ENCODE results near the gene CCDC13.

Gene CCDC13

GRCh38 chr3:42804106-42804830, 31.2 kb upstream of the CCDC13 start, which contains the start of gene HIGD1A:
Gene HIGD1A, minus strand, starts transcription at chr3:42804490. Its CDS starts 10,237 bp downstream, at chr3:42794253.
- DNase-seq (ENCODE audit: low read depth, low spot score) = peak; percentile 94
- in situ Hi-C loops (cut with HindIII; ENCODE audit: low sequenced_read_pairs) = no loop called here
- TF ChIP-seq, protein P1, sequence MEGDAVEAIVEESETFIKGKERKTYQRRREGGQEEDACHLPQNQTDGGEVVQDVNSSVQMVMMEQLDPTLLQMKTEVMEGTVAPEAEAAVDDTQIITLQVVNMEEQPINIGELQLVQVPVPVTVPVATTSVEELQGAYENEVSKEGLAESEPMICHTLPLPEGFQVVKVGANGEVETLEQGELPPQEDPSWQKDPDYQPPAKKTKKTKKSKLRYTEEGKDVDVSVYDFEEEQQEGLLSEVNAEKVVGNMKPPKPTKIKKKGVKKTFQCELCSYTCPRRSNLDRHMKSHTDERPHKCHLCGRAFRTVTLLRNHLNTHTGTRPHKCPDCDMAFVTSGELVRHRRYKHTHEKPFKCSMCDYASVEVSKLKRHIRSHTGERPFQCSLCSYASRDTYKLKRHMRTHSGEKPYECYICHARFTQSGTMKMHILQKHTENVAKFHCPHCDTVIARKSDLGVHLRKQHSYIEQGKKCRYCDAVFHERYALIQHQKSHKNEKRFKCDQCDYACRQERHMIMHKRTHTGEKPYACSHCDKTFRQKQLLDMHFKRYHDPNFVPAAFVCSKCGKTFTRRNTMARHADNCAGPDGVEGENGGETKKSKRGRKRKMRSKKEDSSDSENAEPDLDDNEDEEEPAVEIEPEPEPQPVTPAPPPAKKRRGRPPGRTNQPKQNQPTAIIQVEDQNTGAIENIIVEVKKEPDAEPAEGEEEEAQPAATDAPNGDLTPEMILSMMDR (IDR thresholded peaks at IDR 0.05; ENCODE audit: low read depth, low read length) = no peak
- peak within 1 kb of the TSS; percentile 86 for H3K4me3 ChIP-seq (ENCODE audit: low read depth, low read length)

DNA sequence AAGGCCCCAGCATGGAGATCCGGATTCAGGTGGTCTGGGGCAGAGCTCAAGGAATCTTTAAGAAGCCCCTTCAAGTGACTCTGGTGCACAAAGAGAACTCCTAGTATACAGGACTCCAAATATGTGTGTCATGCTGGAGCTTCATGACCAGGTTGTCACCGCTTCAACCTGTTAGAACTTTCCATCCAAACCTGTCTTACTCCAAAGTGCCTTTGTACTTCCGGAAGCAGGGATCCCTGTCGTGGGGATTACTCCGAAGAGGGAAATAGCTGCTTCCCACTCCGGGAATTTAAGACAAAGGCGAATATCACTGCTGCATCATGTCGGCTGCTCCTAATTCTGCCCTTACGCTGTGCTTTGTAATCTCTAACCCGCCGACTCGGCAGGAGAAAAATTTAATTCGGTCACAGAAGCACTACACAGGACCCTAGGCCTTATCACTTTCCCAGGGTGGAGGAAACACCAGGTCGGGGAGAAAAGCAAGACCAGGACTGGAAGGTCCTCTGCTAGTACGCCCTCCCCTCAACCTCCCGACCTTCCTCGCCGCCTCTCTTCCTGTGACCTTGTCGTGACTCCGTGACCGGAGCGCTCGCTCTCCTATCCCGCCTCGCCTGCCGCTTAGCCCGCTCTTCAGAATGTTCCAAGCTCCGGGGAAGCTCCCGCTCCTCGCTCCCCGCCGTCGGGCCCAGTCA, 30.5 kb upstream of the CCDC13 start:
- in situ Hi-C loops (cut with HindIII; ENCODE audit: low sequenced_read_pairs) = no loop called here
- TF ChIP-seq, protein P1 (IDR thresholded peaks at IDR 0.05; ENCODE audit: low read depth, low read length) = no peak
- peak overlapping the region; percentile 86 for H3K4me3 ChIP-seq (ENCODE audit: low read depth, low read length)
- peak; percentile 43 for DNase-seq (ENCODE audit: low read depth, low spot score)

DNA sequence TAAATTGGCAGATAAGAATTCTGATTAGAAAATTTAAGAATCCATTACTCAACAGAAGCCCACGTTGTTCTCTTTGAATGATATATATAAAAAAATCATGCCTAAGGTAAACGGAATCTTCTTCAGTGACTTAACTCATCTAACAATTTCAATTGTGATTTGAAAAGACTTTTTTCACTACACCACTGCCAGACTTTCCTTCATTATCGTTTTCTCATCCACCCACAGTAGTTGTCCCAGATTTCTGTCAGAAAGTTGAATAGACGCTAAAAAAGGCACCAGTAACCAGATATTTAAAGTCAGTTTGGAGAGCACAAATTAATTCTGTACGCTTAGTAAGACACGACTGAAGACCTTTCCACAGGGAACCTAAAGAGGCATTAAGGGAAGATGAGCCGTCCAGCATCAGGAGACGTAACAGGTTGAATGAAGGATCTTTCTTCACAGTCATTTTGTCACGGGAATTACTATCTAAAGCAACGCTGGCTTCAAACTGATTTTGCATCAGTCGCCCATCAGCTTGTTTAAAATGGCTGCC, 29.9 kb upstream of the CCDC13 start:
- peak overlapping the region; percentile 86 for H3K4me3 ChIP-seq (ENCODE audit: low read depth, low read length)
- in situ Hi-C loops (cut with HindIII; ENCODE audit: low sequenced_read_pairs) = no loop called here
- DNase-seq (ENCODE audit: low read depth, low spot score) = peak; percentile 40
- TF ChIP-seq, protein P1 (IDR thresholded peaks at IDR 0.05; ENCODE audit: low read depth, low read length) = no peak

GRCh38 chr3:42801784-42802183, 28.7 kb upstream of the CCDC13 start:
- TF ChIP-seq, protein P1 (IDR thresholded peaks at IDR 0.05; ENCODE audit: low read depth, low read length) = no peak
- no peak overlapping the region for H3K4me3 ChIP-seq (ENCODE audit: low read depth, low read length)
- DNase-seq (ENCODE audit: low read depth, low spot score) = no peak
- in situ Hi-C loops (cut with HindIII; ENCODE audit: low sequenced_read_pairs) = no loop called here

GRCh38 chr3:42801048-42801620, 28.1 kb upstream of the CCDC13 start:
- in situ Hi-C loops (cut with HindIII; ENCODE audit: low sequenced_read_pairs) = no loop called here
- no peak for DNase-seq (ENCODE audit: low read depth, low spot score)
- H3K4me3 ChIP-seq (ENCODE audit: low read depth, low read length) = no peak overlapping the region
- TF ChIP-seq, protein P1 (IDR thresholded peaks at IDR 0.05; ENCODE audit: low read depth, low read length) = no peak

DNA sequence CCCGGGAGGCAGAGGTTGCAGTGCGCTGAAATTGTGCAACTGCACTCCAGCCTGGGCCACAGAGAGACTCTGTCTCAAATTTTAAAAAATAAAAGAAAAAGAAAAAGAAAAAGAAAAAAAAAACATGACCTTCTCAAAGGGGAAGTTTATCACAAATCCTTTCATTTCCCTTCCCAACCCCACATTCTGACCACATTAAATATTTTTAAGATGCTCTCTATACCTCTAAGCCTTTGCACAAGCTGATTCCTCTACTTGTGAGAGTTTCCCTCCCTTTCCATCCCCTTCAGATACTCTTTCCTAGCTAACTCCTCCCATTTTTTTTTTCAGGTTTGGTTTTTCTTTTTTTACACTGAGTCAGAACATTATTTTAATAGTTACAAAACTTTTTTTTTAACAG, 27.2 kb upstream of the CCDC13 start:
- in situ Hi-C loops (cut with HindIII; ENCODE audit: low sequenced_read_pairs) = no loop called here
- H3K4me3 ChIP-seq (ENCODE audit: low read depth, low read length) = no peak overlapping the region
- TF ChIP-seq, protein P1 (IDR thresholded peaks at IDR 0.05; ENCODE audit: low read depth, low read length) = no peak
- DNase-seq (ENCODE audit: low read depth, low spot score) = no peak

Data from astrocyte of the spinal cord (primary cell).